Transverse colon (tissue), 4 donors: Measurements from ENCODE around the gene CCNI. TPM values are rescaled to one million over a fixed set of nuclear protein-coding genes. Genes with fewer than 3 reads are reported as not detected.

ENCODE experiments used
- DNase-seq: peaks from one replicate; pipeline ENCODE4 v3.0.0-alpha.2; 2019
- H3K27ac ChIP-seq, 4 donors: fragments of 200-600 bp; sonication (generic); 2 replicates each; pipeline ENCODE4 v1.5.1; 2016 to 2018; ENCODE audit warnings: inconsistent platforms in 4 of 4
- H3K27me3 ChIP-seq: fragments of 200-600 bp; sonication (generic); 2 replicates; pipeline ENCODE4 v1.5.1; 2017; ENCODE audit warnings: inconsistent platforms
- H3K36me3 ChIP-seq, 4 donors: fragments of 200-600 bp; sonication (generic); 2 replicates each; pipeline ENCODE4 v1.5.1; 2017 to 2019; ENCODE audit warnings: inconsistent platforms in 4 of 4
- H3K4me1 ChIP-seq, 4 donors: fragments of 200-600 bp; sonication (generic); 2 replicates each; pipeline ENCODE4 v1.5.1; 2017 to 2020; ENCODE audit warnings: inconsistent platforms in 4 of 4
- H3K4me3 ChIP-seq, 4 donors: fragments of 200-600 bp; sonication (generic); 1 replicate in 1 of 4; 2 replicates in 3 of 4; pipeline versions ENCODE4 v1.5.1 to v1.6.1; 2017 to 2019; ENCODE audit warnings: inconsistent platforms in 4 of 4
- H3K9me3 ChIP-seq, 2 donors: fragments of 200-600 bp; sonication (generic); 2 replicates each; pipeline ENCODE4 v1.5.1; 2017 to 2019; ENCODE audit warnings: inconsistent platforms in 2 of 2
- EP300 ChIP-seq: sonication (generic); formaldehyde crosslinking; IDR thresholded peaks from one replicate; pipeline ENCODE4 v1.6.1; 2017; ENCODE audit warnings: antibody characterized with exemption, low read depth
- POLR2A ChIP-seq: fragments of 450-650 bp; IDR thresholded peaks from one replicate; pipeline ENCODE4 v1.6.1; 2016; ENCODE audit warnings: antibody characterized with exemption, mild to moderate bottlenecking, moderate library complexity
- POLR2AphosphoS5 ChIP-seq, 3 donors: sonication (generic); formaldehyde crosslinking; IDR thresholded peaks; one replicate each; pipeline ENCODE4 v1.6.1; 2016; ENCODE audit warnings: antibody characterized with exemption in 3 of 3
- WGBS, 2 donors: methylation state at CpG; one replicate each; pipeline ENCODE4 v1.1.5; 2018; ENCODE audit warnings: low coverage in 1 of 2; 5-methylcytosine and 5-hydroxymethylcytosine counted together
- in situ Hi-C, 4 donors: fragments of 200-750 bp; cut with MboI; loops; one replicate each; pipeline versions ENCODE4 v1.15.0 to v1.15.1; 2017; ENCODE audit warnings: low sequenced_read_pairs in 3 of 4, low pct_ligation_motif_present in 1 of 4, low pct_unique_long_range_greater_than_20kb in 1 of 4
- intact Hi-C: fragments of 100-400 bp; cut with DNase I; formaldehyde crosslinking; loops from one replicate; pipeline ENCODE4 v1.15.1; 2023; ENCODE audit warnings: low total_unique reads
- total RNA-seq, 4 donors: library from RNA; depleted of rRNA; stranded (reverse); fragments of >200 nt; gene quantifications; one replicate each; pipeline ENCODE4 v1.1.0, GENCODE V29; 2016
- TF ChIP-seq, protein P1 (sequence below), 5 experiments: fragments of 200-600 bp in 3 of 5; fragments of 450-650 bp in 2 of 5; sonication (generic) in 3 of 5; IDR thresholded peaks; 1 replicate in 2 of 5; 2 replicates in 3 of 5; pipeline ENCODE4 v1.5.1; 2016 to 2017; ENCODE audit warnings: antibody characterized with exemption in 5 of 5, inconsistent platforms in 3 of 5, mild to moderate bottlenecking in 2 of 5, moderate library complexity in 1 of 5

CCNI gene
- total RNA-seq, 4 donors from 2014 or later, result 91.7 to 206 (median 154) TPM

DNA sequence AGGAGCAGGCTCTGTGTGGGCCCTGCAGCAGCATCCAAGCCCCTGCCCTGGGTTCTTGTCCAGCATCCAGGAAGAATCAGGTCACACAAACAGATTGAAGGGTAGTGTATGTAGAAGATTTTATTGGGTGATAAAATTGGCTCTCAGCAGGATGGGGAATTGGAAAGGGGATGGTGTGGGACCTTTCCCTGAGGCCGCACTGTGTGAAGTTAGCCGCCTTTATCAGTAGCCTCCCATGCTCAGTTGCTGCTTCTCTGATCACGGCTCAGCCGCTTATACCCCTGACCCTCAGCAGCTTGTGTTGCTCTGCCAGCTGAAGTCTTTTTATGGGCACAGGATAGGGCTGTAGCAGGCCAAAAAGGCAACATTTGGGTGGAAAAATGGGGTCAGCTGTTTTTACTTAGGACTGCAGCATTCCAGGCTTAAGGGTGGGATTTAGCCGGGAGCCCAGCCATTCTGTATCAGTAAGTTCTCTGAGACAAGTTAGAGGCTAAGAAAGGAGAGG, 46.0 kb upstream of the CCNI start:
- intact Hi-C loops, result no loop called here
- Histone ChIP-seq H3K36me3 (no peaks in the 10 kb centered on the region), H3K27me3 (no peaks in the 10 kb centered on the region), H3K4me1 (no peaks in the 10 kb centered on the region), H3K4me3 (no peak overlapping the region), H3K27ac (no peak overlapping the region), H3K9me3 (no peaks in the 10 kb centered on the region)
- WGBS, 2 donors, result 90 to 93% methylated on average over 2 to 5 of the region's 5 CpGs
- no peak for TF ChIP-seq POLR2AphosphoS5 (IDR thresholded peaks at IDR 0.05)
- no peak for TF ChIP-seq POLR2A
- TF ChIP-seq, protein P1, sequence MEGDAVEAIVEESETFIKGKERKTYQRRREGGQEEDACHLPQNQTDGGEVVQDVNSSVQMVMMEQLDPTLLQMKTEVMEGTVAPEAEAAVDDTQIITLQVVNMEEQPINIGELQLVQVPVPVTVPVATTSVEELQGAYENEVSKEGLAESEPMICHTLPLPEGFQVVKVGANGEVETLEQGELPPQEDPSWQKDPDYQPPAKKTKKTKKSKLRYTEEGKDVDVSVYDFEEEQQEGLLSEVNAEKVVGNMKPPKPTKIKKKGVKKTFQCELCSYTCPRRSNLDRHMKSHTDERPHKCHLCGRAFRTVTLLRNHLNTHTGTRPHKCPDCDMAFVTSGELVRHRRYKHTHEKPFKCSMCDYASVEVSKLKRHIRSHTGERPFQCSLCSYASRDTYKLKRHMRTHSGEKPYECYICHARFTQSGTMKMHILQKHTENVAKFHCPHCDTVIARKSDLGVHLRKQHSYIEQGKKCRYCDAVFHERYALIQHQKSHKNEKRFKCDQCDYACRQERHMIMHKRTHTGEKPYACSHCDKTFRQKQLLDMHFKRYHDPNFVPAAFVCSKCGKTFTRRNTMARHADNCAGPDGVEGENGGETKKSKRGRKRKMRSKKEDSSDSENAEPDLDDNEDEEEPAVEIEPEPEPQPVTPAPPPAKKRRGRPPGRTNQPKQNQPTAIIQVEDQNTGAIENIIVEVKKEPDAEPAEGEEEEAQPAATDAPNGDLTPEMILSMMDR (IDR thresholded peaks at IDR 0.05), result no peak
- no peak for TF ChIP-seq EP300
- in situ Hi-C loops, result no loop called here
- DNase-seq, result no peak

GRCh38 chr4:77120886-77121508, 45.2 kb upstream of the CCNI start:
- 88 to 90% methylated on average over 2 to 8 of the region's 8 CpGs for WGBS, 2 donors
- no peaks in the 10 kb centered on the region for H3K36me3 ChIP-seq
- intact Hi-C loops, result no loop called here
- in situ Hi-C loops, result no loop called here
- H3K4me3 ChIP-seq, result no peak overlapping the region
- TF ChIP-seq, protein P1 (IDR thresholded peaks at IDR 0.05), result no peak
- TF ChIP-seq POLR2A, result no peak
- TF ChIP-seq POLR2AphosphoS5 (IDR thresholded peaks at IDR 0.05), result no peak
- TF ChIP-seq EP300, result no peak
- no peak overlapping the region for H3K27ac ChIP-seq
- no peak for DNase-seq
- H3K27me3 ChIP-seq, result no peaks in the 10 kb centered on the region
- no peaks in the 10 kb centered on the region for H3K9me3 ChIP-seq
- no peaks in the 10 kb centered on the region for H3K4me1 ChIP-seq

- no peak overlapping the region for H3K27ac ChIP-seq
- no peaks in the 10 kb centered on the region for H3K4me1 ChIP-seq
- no peaks in the 10 kb centered on the region for H3K36me3 ChIP-seq
- in situ Hi-C loops (no loop called here), intact Hi-C loops (no loop called here)
- no peak overlapping the region for H3K4me3 ChIP-seq
- TF ChIP-seq POLR2A, result no peak
- no peak for TF ChIP-seq EP300
- no peaks in the 10 kb centered on the region for H3K27me3 ChIP-seq
- no peak for DNase-seq
- no peaks in the 10 kb centered on the region for H3K9me3 ChIP-seq
These were observed 41.9 kb upstream of the CCNI start for GRCh38 chr4:77117721-77118120.

DNA sequence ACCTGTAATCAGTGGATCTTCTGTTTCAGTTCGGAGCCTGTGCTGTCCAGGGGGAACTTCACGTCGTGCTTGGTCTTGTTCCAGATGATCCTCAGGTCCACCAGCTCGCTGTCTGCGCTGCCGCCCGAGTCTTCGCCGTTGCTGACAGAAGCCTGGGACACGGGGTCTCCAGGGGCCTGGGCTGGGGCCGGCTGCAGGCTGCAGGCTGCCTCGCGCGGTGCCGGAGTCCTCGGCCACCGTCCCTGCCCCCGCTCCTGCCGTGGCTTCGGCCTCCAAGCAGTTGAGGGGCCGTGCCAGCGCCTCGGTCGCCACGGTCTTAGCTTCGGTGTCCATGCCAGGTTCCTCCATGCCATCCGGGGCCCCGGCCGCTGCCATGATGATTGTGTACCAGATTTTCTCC, 37.3 kb upstream of the CCNI start:
- WGBS, 2 donors, result 93% methylated on average over 29 of the region's 29 CpGs; no CpG with 5 or more reads in 1 of the 2 donors
- Histone ChIP-seq H3K27me3 (no peaks in the 10 kb centered on the region), H3K27ac (no peak overlapping the region), H3K4me3 (no peak overlapping the region), H3K4me1 (no peaks in the 10 kb centered on the region), H3K36me3 (no peaks in the 10 kb centered on the region), H3K9me3 (no peaks in the 10 kb centered on the region)
- in situ Hi-C loops, result no loop called here
- no peak for DNase-seq
- TF ChIP-seq POLR2A, result no peak
- TF ChIP-seq EP300, result no peak
- TF ChIP-seq POLR2AphosphoS5 (IDR thresholded peaks at IDR 0.05), result no peak
- TF ChIP-seq, protein P1 (IDR thresholded peaks at IDR 0.05), result no peak
- intact Hi-C loops, result no loop called here

- no peak for TF ChIP-seq EP300
- TF ChIP-seq, protein P1 (IDR thresholded peaks at IDR 0.05), result no peak
- no peak for TF ChIP-seq POLR2AphosphoS5 (IDR thresholded peaks at IDR 0.05)
- no peak for TF ChIP-seq POLR2A
- H3K4me1 ChIP-seq, result peaks cover 0 to 2% (median under 1%) of the 10 kb centered on the region in 4 donors
- H3K4me3 ChIP-seq, result no peak overlapping the region
- in situ Hi-C loops (no loop called here), intact Hi-C loops (no loop called here)
- H3K9me3 ChIP-seq, result no peaks in the 10 kb centered on the region
- H3K27me3 ChIP-seq, result no peaks in the 10 kb centered on the region
- no peak overlapping the region for H3K27ac ChIP-seq
- no peaks in the 10 kb centered on the region for H3K36me3 ChIP-seq
- 86 to 87% methylated on average over 1 of the region's 1 CpG for WGBS, 2 donors
- DNase-seq, result no peak
These were observed 34.9 kb upstream of the CCNI start for GRCh38 chr4:77110730-77111129.
